Measurements from ENCODE around the gene SLC7A10. TPM values are rescaled to one million over a fixed set of nuclear protein-coding genes. Genes with fewer than 3 reads are reported as not detected.

The SLC7A10 gene
- total RNA-seq, 1 experiment from 2014 or later: not detected

DNA sequence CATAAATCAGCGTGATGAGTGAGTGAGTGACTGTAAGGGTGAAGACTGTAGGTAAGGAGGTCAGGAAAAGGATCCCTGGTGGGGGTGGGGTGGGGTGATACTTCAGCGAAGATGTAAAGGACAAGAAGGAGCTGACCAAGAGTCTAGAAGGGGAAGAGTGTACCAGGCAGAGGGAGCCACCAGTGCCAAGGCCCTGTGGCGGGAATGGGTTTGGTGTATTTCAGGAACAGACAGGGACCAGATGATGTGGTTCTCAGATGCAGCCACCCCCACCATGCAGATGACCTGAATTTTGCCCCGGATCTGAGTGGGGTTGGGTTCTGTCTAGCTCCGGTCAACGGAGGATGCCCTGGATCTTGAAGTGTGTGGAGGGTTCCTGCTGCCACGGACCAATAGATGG, 30.1 kb upstream of the SLC7A10 start:
- DNase-seq (ENCODE audit: extremely low read depth, low read depth): no peak

DNA sequence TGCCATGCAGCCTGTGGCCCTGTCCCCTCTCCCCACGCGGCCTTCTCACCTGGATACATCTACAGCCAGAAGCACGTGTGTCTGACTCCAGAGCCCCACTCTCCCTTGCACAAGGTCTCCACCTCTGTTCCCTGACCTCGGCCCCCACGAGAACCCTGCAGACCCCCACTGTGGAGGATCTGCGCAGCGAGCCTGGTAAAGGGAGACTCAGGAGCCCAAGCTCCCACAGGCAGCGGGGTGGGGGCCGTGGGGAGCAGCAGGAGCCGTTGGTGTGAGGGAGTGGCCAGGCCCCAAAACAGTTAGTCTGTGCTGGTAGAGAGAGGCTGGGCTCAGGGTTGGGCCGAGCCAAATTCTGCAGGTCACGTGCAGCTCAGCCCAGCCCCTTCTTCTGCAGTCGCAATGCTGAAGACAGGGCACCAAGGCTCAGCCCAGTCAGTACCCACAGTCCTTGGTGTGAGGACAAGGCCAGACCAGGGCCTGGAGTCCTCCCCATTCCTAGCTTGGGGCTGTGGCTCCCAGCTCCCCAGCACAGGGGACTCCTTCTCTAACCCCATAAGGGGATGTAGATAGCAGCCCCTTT, 28.7 kb upstream of the SLC7A10 start:
- DNase-seq (ENCODE audit: extremely low read depth, low read depth): no peak

GRCh38 chr19:33252971-33253370, 27.3 kb upstream of the SLC7A10 start:
- no peak for DNase-seq (ENCODE audit: extremely low read depth, low read depth)

- DNase-seq (ENCODE audit: extremely low read depth, low read depth): no peak
Observed at GRCh38 chr19:33252418-33252962, 26.8 kb upstream of the SLC7A10 start.

DNA sequence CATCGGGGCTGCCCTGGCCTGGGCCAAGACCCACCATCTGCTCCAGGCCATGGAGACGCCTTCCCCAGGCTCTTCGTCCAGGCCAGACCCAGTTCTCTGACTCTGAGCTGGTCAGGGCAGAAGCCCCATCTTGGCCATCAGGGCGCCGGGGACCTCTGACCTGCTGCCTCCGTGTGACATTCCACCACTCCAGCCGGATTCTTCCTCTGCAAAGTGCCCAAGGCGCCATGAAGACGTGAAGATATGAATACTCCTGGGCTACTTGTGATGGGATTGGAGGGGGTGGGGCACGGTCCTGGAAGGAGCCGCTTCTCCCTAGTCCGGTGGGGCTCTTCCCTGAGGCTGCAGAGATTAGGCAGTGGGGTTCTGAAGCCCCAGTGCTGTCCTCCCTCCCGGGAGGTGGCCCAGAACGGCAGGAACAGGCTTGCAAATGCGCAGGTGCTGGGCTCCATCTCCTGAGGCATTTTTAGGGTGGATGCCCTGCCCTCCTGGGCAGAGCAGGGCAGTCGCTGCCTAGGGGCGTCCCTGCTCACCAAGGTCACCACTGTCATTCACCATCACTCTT, 26.0 kb upstream of the SLC7A10 start:
- no peak for DNase-seq (ENCODE audit: extremely low read depth, low read depth)

GRCh38 chr19:33251076-33251475, 25.4 kb upstream of the SLC7A10 start:
- DNase-seq (ENCODE audit: extremely low read depth, low read depth): no peak

GRCh38 chr19:33250500-33250899, 24.9 kb upstream of the SLC7A10 start:
- DNase-seq (ENCODE audit: extremely low read depth, low read depth): no peak

GRCh38 chr19:33249740-33250366, 24.2 kb upstream of the SLC7A10 start:
- DNase-seq (ENCODE audit: extremely low read depth, low read depth): no peak

GRCh38 chr19:33248954-33249613, 23.4 kb upstream of the SLC7A10 start:
- DNase-seq (ENCODE audit: extremely low read depth, low read depth): no peak

DNA sequence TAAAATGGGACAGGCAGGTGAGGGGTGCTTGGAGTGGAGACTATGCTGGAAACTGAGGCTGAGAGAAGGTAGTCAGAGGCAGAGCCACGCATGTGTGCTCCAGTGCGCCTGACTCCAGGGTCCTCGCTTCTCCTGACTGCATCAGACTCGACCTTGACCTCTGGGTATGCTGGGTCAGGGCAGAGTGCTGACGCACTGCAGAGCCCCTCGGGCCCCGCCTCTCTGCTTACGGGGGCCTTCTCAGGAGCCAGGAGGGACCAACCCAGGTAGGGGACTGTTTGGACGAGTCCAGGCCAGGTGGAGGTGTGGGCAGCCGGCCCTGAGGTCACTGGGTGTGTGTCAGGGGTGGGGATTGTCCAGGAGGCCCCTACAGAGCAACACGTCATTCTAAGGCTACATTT, 22.9 kb upstream of the SLC7A10 start:
- no peak for DNase-seq (ENCODE audit: extremely low read depth, low read depth)

GRCh38 chr19:33248104-33248503, 22.5 kb upstream of the SLC7A10 start:
- DNase-seq (ENCODE audit: extremely low read depth, low read depth): no peak

GRCh38 chr19:33247441-33247819, 21.8 kb upstream of the SLC7A10 start:
- no peak for DNase-seq (ENCODE audit: extremely low read depth, low read depth)

DNA sequence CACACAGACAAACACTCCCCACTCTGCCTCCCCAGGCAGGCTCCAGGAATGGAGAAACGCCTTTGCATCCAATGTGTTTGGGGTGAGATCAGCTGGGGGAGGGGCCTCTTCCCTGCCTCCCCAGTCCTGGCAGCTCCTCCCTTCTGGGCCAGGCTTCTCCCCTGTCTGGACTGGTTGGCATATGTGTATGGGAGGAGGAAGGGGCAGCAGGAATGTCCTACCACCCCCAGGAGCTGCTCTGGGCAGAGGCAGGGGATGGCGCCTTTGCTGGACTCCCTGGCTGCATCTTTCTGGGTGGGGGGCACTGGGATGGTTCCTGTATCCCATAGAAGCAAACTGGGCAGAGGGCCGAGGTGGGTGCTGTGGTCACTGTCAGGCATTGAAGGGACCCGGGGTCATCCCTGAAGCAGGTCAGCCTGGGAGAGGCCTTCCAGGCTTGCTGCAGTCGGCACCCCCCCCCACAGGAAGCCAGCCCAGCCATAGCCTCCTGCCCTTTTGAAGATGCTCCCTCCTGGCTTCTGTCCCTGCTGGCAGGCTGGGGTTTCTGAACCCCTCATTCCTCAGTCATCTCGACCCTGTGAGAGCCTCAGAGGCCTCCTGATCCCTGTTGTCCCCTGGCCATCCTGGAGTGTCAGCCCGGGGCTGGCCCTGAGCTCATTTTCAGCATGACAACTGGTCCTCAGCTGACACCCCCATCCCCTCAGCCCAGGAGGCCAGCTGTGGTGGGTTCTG, 21.2 kb upstream of the SLC7A10 start:
- no peak for DNase-seq (ENCODE audit: extremely low read depth, low read depth)

GRCh38 chr19:33245948-33246708, 20.5 kb upstream of the SLC7A10 start:
- DNase-seq (ENCODE audit: extremely low read depth, low read depth): no peak

DNA sequence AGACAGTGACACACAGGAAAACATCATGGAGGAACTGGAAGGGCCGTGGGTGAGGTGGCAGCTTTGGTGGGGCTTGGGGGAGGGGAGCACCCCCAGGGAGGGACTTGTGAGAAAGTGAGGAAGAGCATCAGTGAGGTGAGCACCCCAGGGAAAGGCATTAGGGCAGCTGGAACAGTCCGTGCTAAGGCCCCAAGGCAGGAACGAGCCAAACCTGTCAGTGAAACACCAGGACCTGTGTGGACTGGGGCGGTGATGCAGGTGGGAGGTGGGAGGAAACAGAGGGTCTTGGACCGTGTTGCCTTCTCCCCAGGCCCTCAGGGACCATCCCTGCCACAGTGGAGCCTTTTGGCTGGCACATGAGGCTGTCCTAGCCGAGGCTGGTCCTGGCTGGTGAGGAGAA, 17.3 kb upstream of the SLC7A10 start:
- DNase-seq (ENCODE audit: extremely low read depth, low read depth): no peak

DNA sequence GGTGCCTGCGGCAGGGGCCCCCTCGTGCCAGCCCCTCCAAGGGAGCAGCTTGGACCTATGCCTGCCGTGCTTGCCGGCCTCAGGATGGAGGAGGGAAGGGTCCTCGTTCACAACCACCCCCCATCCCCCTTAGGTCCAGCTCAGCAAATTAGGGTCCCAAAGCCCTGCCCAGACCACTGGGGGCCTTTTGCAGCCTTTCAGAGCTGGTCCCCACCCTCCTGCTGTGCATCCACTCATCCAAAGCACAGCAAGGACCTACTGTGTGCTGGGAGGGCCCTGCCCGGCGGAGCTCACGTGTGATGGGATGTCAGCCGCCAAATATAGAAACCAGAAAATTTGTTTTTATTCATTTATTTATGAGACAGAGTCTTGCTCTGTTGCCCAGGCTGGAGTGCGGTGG, 16.5 kb upstream of the SLC7A10 start:
- DNase-seq (ENCODE audit: extremely low read depth, low read depth): no peak

DNA sequence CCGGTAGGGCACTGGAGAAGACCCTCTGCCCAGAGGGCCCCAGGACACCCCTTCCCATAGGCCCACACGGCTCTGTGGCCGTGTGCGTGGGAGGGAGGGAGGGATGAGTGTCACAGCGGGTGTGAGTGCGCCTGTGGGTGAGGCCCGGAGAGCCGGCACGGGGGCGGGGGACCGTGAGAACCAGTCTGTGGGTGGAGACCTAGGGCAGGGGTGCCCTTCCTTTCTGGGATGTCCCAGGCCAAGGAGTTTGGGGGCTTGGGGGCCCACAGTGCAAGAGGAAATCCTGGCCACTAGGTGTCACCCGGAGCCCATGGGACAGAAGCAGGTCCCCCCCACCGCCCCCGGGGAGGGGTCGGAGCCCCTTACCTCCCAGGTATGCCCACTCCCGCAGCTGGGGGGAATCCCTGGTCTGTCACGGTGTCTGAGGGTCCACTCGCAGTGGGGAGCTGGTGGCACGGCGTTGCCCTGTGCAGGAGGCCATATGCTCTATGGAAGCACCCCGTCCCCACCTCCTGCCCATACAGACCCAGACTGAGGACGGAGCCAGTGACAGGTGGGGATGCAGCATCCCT, 16.0 kb upstream of the SLC7A10 start:
- DNase-seq (ENCODE audit: extremely low read depth, low read depth): no peak

- DNase-seq (ENCODE audit: extremely low read depth, low read depth): no peak
Observed at GRCh38 chr19:33241091-33241529, 15.5 kb upstream of the SLC7A10 start.

- no peak for DNase-seq (ENCODE audit: extremely low read depth, low read depth)
Observed at GRCh38 chr19:33240181-33240771, 14.6 kb upstream of the SLC7A10 start.

Measured in NCI-H460 (cell line).